WTC11 (cell line): Measurements from ENCODE around the gene NBAS. TPM values are rescaled to one million over a fixed set of nuclear protein-coding genes. Genes with fewer than 3 reads are reported as not detected.

Experiments
- ATAC-seq: fragments of 200-7000 bp; cut with Tn5 transposase; 2 replicates; pipeline ENCODE4 v1.10.0; 2021; ENCODE audit warnings: mild to moderate bottlenecking, moderate library complexity
- CTCF ChIA-PET: fragments of 300-600 bp; sonication (Branson Sonifier 250); formaldehyde crosslinking; loops from one replicate; lab custom pipeline; 2021; ENCODE audit warnings: antibody characterized with exemption; lab: Charles Lee
- POLR2A ChIA-PET: fragments of 350-600 bp; sonication (Branson Sonifier 250); formaldehyde crosslinking; loops from one replicate; lab custom pipeline; 2021; ENCODE audit warnings: antibody characterized with exemption; lab: Charles Lee
- DNase-seq: peaks from one replicate; pipeline ENCODE4 v3.0.0; 2021; ENCODE audit warnings: low spot score
- H3K27ac Mint-ChIP-seq: 2 replicates; pipeline ENCODE4 v1.8.0; 2021; ENCODE audit warnings: mixed read lengths
- H3K27me3 Mint-ChIP-seq: 2 replicates; pipeline ENCODE4 v1.8.0; 2021; ENCODE audit warnings: low read depth, mild to moderate bottlenecking, moderate library complexity, mixed read lengths
- H3K36me3 Mint-ChIP-seq: 2 replicates; pipeline ENCODE4 v1.8.0; 2021; ENCODE audit warnings: mixed read lengths
- H3K4me1 Mint-ChIP-seq: 2 replicates; pipeline ENCODE4 v1.8.0; 2022; ENCODE audit warnings: mixed read lengths
- H3K4me3 Mint-ChIP-seq: 2 replicates; pipeline ENCODE4 v1.8.0; 2021; ENCODE audit warnings: mild to moderate bottlenecking, moderate library complexity, mixed read lengths
- H3K9me3 Mint-ChIP-seq: 2 replicates; pipeline ENCODE4 v1.8.0; 2021; ENCODE audit warnings: mixed read lengths
- AR ChIP-seq: fragments of 250-450 bp; sonication (Bioruptor Pico); IDR thresholded peaks from 2 replicates; pipeline ENCODE4 v1.9.0; 2021; ENCODE audit warnings: mild to moderate bottlenecking
- ELF4 ChIP-seq: sonication (generic); formaldehyde crosslinking; IDR thresholded peaks from 2 replicates; pipeline ENCODE4 v1.8.1; 2022; ENCODE audit warnings: low read depth, mild to moderate bottlenecking, moderate library complexity, missing genetic modification reagents
- ESRRA ChIP-seq: sonication (generic); formaldehyde crosslinking; IDR thresholded peaks from 2 replicates; pipeline ENCODE4 v1.8.1; 2022; ENCODE audit warnings: mild to moderate bottlenecking, missing genetic modification reagents, borderline replicate concordance
- ETV6 ChIP-seq: sonication (generic); formaldehyde crosslinking; IDR thresholded peaks from 2 replicates; pipeline ENCODE4 v1.8.1; 2022; ENCODE audit warnings: mild to moderate bottlenecking, missing genetic modification reagents
- FOXK1 ChIP-seq: sonication (generic); formaldehyde crosslinking; IDR thresholded peaks from 2 replicates; pipeline ENCODE4 v1.8.0; 2022; ENCODE audit warnings: mild to moderate bottlenecking, moderate library complexity, missing genetic modification reagents
- FOXP1 ChIP-seq: sonication (generic); formaldehyde crosslinking; IDR thresholded peaks from 2 replicates; pipeline ENCODE4 v1.8.0; 2022; ENCODE audit warnings: missing genetic modification reagents, mild to moderate bottlenecking, moderate library complexity, borderline replicate concordance
- GRHL2 ChIP-seq: fragments of 250-450 bp; sonication (Bioruptor Pico); IDR thresholded peaks from 2 replicates; pipeline ENCODE4 v1.8.0; 2022; ENCODE audit warnings: mild to moderate bottlenecking, moderate library complexity; ENCODE audit not compliant: insufficient replicate concordance, severe bottlenecking
- NR1H2 ChIP-seq: sonication (generic); formaldehyde crosslinking; IDR thresholded peaks from 2 replicates; pipeline ENCODE4 v1.9.0; 2021; ENCODE audit warnings: mild to moderate bottlenecking, moderate library complexity, missing genetic modification reagents
- PRDM15 ChIP-seq: sonication (generic); formaldehyde crosslinking; IDR thresholded peaks from 2 replicates; pipeline ENCODE4 v1.8.0; 2022; ENCODE audit warnings: missing genetic modification reagents
- PREB ChIP-seq: sonication (generic); formaldehyde crosslinking; IDR thresholded peaks from 2 replicates; pipeline ENCODE4 v1.8.1; 2022; ENCODE audit warnings: mild to moderate bottlenecking, missing genetic modification reagents, moderate library complexity, borderline replicate concordance
- SMAD3 ChIP-seq: sonication (generic); formaldehyde crosslinking; IDR thresholded peaks from 2 replicates; pipeline ENCODE4 v1.8.0; 2022; ENCODE audit warnings: missing genetic modification reagents, mild to moderate bottlenecking, borderline replicate concordance
- SMAD4 ChIP-seq: sonication (generic); formaldehyde crosslinking; IDR thresholded peaks from 2 replicates; pipeline ENCODE4 v1.8.0; 2022; ENCODE audit warnings: mild to moderate bottlenecking, missing genetic modification reagents
- SP1 ChIP-seq: sonication (generic); formaldehyde crosslinking; conservative IDR thresholded peaks from 2 replicates; pipeline ENCODE4 v1.8.1; 2022; ENCODE audit warnings: missing genetic modification reagents
- ZNF512 ChIP-seq: sonication (generic); formaldehyde crosslinking; IDR thresholded peaks from 2 replicates; pipeline ENCODE4 v1.8.1; 2022; ENCODE audit warnings: missing genetic modification reagents, borderline replicate concordance
- total RNA-seq: library from RNA; stranded (reverse); gene quantifications from 3 replicates; pipeline ENCODE4 v1.2.3, GENCODE V29; 2021

Gene NBAS
- total RNA-seq, 1 experiment from 2014 or later: 32.3 TPM

- peaks cover 5% of the 10 kb centered on the region for H3K4me1 Mint-ChIP-seq
- TF ChIP-seq ZNF512 (no peak), SMAD3 (CRISPR knock-in tag) (no peak), NR1H2 (no peak), GRHL2 (no peak)
- TF ChIP-seq, all 79 proteins: peak for 0
- H3K27me3 Mint-ChIP-seq: peaks cover 4% of the 10 kb centered on the region; the same call in 1 of the 2 replicates
- DNase-seq (no peak), ATAC-seq (no peak)
- ChIA-PET CTCF (no interaction called here), POLR2A (no interaction called here)
- H3K9me3 Mint-ChIP-seq: peaks cover 14% of the 10 kb centered on the region
- H3K27ac Mint-ChIP-seq: no peak overlapping the region
- no peaks in the 10 kb centered on the region for H3K36me3 Mint-ChIP-seq
- H3K4me3 Mint-ChIP-seq: no peak overlapping the region
Observed at GRCh38 chr2:15584316-15584715, 23.2 kb upstream of the NBAS start.

- CTCF ChIA-PET: no interaction called here
- POLR2A ChIA-PET: no interaction called here
- no peak for DNase-seq
- Mint-ChIP-seq H3K27me3 (peaks cover 4% of the 10 kb centered on the region; the same call in 1 of the 2 replicates), H3K4me1 (peaks cover 10% of the 10 kb centered on the region), H3K4me3 (no peak overlapping the region), H3K9me3 (peaks cover 14% of the 10 kb centered on the region), H3K36me3 (no peaks in the 10 kb centered on the region), H3K27ac (no peak overlapping the region)
- TF ChIP-seq SP1 (no peak), FOXP1 (CRISPR knock-in tag) (no peak), AR (CRISPR knock-in tag) (no peak), ETV6 (CRISPR knock-in tag) (no peak), ELF4 (CRISPR knock-in tag) (no peak), FOXK1 (CRISPR knock-in tag) (no peak), NR1H2 (no peak), ESRRA (no peak), PREB (CRISPR knock-in tag) (no peak), PRDM15 (no peak), SMAD4 (no peak)
- ATAC-seq: no peak
Observed at GRCh38 chr2:15583826-15584225, 22.7 kb upstream of the NBAS start.
